Type B pancreatic cell (in vitro differentiated cells): Measurements from ENCODE around the gene NRP2. TPM values are rescaled to one million over a fixed set of nuclear protein-coding genes. Genes with fewer than 3 reads are reported as not detected.
A peak's percentile ranks its signal among the peaks of the same experiment; 100 is the strongest.

Source experiments
- DNase-seq: peaks from one replicate; pipeline ENCODE4 v3.0.0; 2021; ENCODE audit warnings: mixed read lengths; ENCODE audit not compliant: unreplicated experiment; ENCODE audit errors: extremely low spot score
- H3K27ac Mint-ChIP-seq: 2 replicates; pipeline ENCODE4 v1.8.0; 2021; ENCODE audit warnings: mild to moderate bottlenecking, mixed read lengths
- H3K27me3 Mint-ChIP-seq: 2 replicates; pipeline ENCODE4 v1.8.0; 2021; ENCODE audit warnings: mixed read lengths
- H3K36me3 Mint-ChIP-seq: 2 replicates; pipeline ENCODE4 v1.8.0; 2021; ENCODE audit warnings: mixed read lengths
- H3K4me1 Mint-ChIP-seq: one replicate; pipeline ENCODE4 v1.8.0; 2021; ENCODE audit warnings: mixed read lengths; ENCODE audit not compliant: unreplicated experiment
- H3K4me3 Mint-ChIP-seq: 2 replicates; pipeline ENCODE4 v1.8.0; 2021; ENCODE audit warnings: mild to moderate bottlenecking, mixed read lengths
- H3K9me3 Mint-ChIP-seq: 2 replicates; pipeline ENCODE4 v1.8.0; 2021; ENCODE audit warnings: mixed read lengths
- total RNA-seq: library from RNA; stranded (reverse); gene quantifications from 2 replicates; pipeline ENCODE4 v1.2.1, GENCODE V29; 2021; ENCODE audit warnings: low replicate concordance
- TF ChIP-seq, protein P1 (sequence below): fragments of 200-600 bp; sonication (generic); conservative IDR thresholded peaks from 2 replicates; pipeline ENCODE4 v1.5.0; 2021; ENCODE audit warnings: antibody characterized with exemption, mild to moderate bottlenecking

NRP2 gene
- total RNA-seq, 1 donor from 2014 or later = 109 TPM

DNA sequence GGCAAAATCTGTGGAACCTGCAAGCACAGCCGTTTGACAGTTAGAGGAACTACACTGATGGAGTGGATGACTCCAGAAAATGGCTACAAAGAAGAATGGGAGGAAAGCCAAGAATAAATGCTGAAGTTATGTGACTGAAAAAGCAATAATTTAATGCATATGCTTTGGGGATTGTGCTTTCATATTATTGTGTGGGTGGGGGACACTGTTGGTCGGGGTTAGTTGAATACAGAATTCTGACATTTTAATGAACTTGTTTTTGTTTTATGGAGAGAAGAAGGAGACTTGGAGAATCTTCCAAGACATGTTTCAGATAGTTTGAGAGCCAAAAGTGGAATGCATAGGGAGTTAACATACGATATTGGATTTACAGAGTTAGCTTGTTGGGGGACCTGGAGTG lies 68.5 kb downstream of the NRP2 start:
- Mint-ChIP-seq H3K27ac (no peak overlapping the region), H3K4me3 (no peak overlapping the region), H3K4me1 (peaks cover 57% of the 10 kb centered on the region), H3K36me3 (peaks cover 44% of the 10 kb centered on the region), H3K27me3 (no peaks in the 10 kb centered on the region), H3K9me3 (no peaks in the 10 kb centered on the region)
- DNase-seq = no peak
- TF ChIP-seq, protein P1, sequence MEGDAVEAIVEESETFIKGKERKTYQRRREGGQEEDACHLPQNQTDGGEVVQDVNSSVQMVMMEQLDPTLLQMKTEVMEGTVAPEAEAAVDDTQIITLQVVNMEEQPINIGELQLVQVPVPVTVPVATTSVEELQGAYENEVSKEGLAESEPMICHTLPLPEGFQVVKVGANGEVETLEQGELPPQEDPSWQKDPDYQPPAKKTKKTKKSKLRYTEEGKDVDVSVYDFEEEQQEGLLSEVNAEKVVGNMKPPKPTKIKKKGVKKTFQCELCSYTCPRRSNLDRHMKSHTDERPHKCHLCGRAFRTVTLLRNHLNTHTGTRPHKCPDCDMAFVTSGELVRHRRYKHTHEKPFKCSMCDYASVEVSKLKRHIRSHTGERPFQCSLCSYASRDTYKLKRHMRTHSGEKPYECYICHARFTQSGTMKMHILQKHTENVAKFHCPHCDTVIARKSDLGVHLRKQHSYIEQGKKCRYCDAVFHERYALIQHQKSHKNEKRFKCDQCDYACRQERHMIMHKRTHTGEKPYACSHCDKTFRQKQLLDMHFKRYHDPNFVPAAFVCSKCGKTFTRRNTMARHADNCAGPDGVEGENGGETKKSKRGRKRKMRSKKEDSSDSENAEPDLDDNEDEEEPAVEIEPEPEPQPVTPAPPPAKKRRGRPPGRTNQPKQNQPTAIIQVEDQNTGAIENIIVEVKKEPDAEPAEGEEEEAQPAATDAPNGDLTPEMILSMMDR = no peak

DNA sequence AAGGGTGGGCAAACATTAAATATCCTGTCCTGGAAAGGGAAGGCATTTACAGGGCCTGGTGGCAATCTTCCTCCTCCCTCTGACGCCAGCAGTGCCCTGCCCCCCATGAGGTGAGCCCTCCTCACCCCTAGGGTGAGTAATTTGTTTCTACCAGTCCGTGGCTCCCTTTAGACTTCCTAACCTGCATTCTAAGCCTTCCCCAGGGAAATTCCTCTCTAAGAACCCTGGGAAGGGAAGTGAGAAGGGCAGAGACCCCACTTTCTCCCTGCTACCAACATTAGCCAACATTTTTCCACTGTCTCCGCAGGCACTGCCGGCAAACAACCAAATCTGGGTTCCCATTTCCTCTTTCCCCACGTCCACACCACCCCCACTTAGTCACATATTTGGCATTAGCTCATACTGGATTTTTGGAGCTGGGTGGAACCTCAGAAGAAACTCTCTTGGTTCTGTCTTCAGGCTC lies 69.3 kb downstream of the NRP2 start:
- TF ChIP-seq, protein P1 = no peak
- H3K4me3 Mint-ChIP-seq = no peak overlapping the region
- no peaks in the 10 kb centered on the region for H3K27me3 Mint-ChIP-seq
- no peaks in the 10 kb centered on the region for H3K9me3 Mint-ChIP-seq
- no peak for DNase-seq
- peaks cover 45% of the 10 kb centered on the region for H3K36me3 Mint-ChIP-seq
- H3K4me1 Mint-ChIP-seq = peaks cover 53% of the 10 kb centered on the region
- H3K27ac Mint-ChIP-seq = no peak overlapping the region

DNA sequence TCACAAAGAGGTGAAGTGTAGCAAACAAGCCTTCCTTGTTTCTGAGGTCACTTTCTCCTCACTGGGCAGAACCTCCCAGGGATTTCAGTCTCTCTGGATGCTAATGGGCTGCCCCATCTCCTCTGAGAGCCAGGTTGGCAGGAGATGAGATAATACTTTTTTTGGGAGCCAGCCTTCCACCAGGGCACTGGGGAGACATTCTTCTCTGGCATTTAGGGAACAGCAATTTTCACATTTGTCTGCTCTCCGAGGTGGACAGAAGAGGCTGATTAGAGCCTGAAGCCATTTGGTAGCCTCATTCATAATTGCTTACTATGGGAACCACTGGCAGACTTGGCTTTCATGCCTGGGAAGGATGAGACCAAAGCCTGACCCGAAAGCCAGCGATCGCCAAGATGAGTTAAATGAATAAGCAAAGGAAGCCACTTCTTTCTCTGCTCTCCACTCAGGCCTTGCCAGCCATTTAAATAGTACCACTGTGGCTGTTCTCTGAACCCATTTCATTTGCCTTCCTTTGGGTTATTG lies 70.1 kb downstream of the NRP2 start:
- Mint-ChIP-seq H3K4me3 (no peak overlapping the region), H3K36me3 (peaks cover 46% of the 10 kb centered on the region), H3K4me1 (peaks cover 52% of the 10 kb centered on the region), H3K27ac (no peak overlapping the region), H3K27me3 (no peaks in the 10 kb centered on the region), H3K9me3 (no peaks in the 10 kb centered on the region)
- TF ChIP-seq, protein P1 = no peak
- no peak for DNase-seq

DNA sequence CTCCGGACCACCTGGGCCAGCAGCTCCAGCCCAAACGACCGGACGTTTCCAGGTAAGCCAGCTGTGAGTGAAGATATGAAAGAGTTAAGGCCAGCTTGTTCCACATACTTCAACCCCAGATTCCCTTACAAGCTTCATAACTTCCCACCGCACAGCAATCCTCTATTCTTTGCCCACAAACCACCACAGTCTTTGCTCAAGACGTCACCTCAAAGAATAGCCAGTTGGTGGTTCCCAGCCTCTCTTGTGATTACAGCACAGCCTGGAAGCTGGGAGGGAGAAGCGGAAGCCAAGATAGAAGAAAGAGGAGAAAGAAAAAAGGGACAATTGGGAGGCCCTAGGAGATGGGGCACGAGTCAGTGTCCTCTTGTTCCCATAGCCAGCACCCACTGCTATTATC lies 70.6 kb downstream of the NRP2 start:
- peaks cover 50% of the 10 kb centered on the region for H3K4me1 Mint-ChIP-seq
- H3K27ac Mint-ChIP-seq = no peak overlapping the region
- peaks cover 40% of the 10 kb centered on the region for H3K36me3 Mint-ChIP-seq
- DNase-seq = no peak
- no peaks in the 10 kb centered on the region for H3K27me3 Mint-ChIP-seq
- no peaks in the 10 kb centered on the region for H3K9me3 Mint-ChIP-seq
- H3K4me3 Mint-ChIP-seq = no peak overlapping the region
- TF ChIP-seq, protein P1 = no peak

DNA sequence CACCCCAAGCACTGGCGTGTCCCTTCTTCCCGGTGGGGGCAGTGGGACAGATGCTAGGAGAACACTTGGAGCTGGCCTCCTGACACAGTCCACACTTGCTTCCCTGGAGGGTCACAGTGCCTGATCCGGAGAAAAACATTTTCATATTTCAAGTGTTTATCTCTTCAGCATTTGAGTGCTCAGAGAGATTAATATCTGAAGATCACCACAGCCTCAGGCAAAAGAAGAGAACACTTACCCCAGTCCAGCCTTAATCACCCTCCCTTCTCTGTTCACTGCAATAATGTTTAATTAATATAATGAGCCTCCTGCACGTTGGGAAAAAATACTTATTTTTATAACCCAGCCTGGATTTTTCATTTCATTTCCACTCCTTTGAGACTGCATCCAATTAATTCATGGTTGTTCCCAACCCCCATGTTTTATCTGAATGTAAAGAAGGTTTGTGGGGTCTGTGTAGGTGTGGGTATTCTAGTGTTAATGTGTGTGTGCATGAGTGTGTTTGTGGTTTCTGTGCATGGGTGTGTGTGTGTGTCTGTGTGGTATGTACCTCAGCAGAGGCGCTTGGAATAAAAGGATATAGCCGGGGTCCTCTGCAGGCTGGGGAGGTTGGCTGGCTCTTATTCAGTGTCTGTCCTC lies 72.1 kb downstream of the NRP2 start:
- Mint-ChIP-seq H3K4me1 (peaks cover 35% of the 10 kb centered on the region), H3K27ac (peak overlapping the region; percentile 87), H3K9me3 (no peaks in the 10 kb centered on the region), H3K36me3 (peaks cover 30% of the 10 kb centered on the region), H3K4me3 (peak overlapping the region; percentile 67), H3K27me3 (no peaks in the 10 kb centered on the region)
- no peak for DNase-seq
- TF ChIP-seq, protein P1 = no peak
